Pancreas (tissue), 10 donors: ENCODE data around the gene MAPKAP1. TPM values are rescaled to one million over a fixed set of nuclear protein-coding genes. Genes with fewer than 3 reads are reported as not detected.

Experiments used
- ATAC-seq, 4 donors: fragments of 200-7000 bp; cut with Tn5 transposase; one replicate each; pipeline versions ENCODE4 v1.8.0 to v1.9.1; 2020; ENCODE audit warnings: mild to moderate bottlenecking in 4 of 4, moderate library complexity in 4 of 4
- DNase-seq, 6 donors: peaks; one replicate each; pipeline ENCODE4 v3.0.0-alpha.2; 2020
- FAIRE-seq: peaks from 2 replicates; lab custom pipeline; 2012; peaks lifted over from hg19 to GRCh38; lab: Jason Lieb, UNC
- H3K27ac ChIP-seq, 4 donors: fragments of 200-600 bp; sonication (generic); 1 replicate in 3 of 4; 2 replicates in 1 of 4; pipeline versions ENCODE4 v1.5.0 to v1.8.0; 2020
- H3K27me3 ChIP-seq, 4 donors: fragments of 200-600 bp; one replicate each; pipeline ENCODE4 v1.8.0; 2021
- H3K36me3 ChIP-seq, 3 donors: fragments of 200-600 bp; sonication (generic) in 1 of 3; one replicate each; pipeline versions ENCODE4 v1.5.0 to v1.8.0; 2020 to 2021
- H3K4me1 ChIP-seq, 3 donors: fragments of 200-600 bp; one replicate each; pipeline ENCODE4 v1.8.0; 2021
- H3K4me3 ChIP-seq, 4 donors: fragments of 200-600 bp; sonication (generic) in 2 of 4; one replicate each; pipeline versions ENCODE4 v1.5.0 to v1.8.0; 2020 to 2021
- H3K9me3 ChIP-seq, 4 donors: fragments of 200-600 bp; one replicate each; pipeline ENCODE4 v1.8.0; 2021
- WGBS, 2 donors: extraction: QIAGEN DNeasy Blood & Tissue Kit; methylation state at CpG; one replicate each; pipeline ENCODE4 v1.1.7; 2013; 5-methylcytosine and 5-hydroxymethylcytosine counted together
- intact Hi-C, 3 donors: fragments of 100-400 bp; cut with DNase I; formaldehyde crosslinking; loops; one replicate each; pipeline versions ENCODE4 v1.11.1 to v1.14.2; 2022
- polyA plus RNA-seq, 2 donors: library from polyadenylated mRNA; stranded (reverse); fragments of 200-250 nt; gene quantifications; one replicate each; pipeline ENCODE4 v1.2.3, GENCODE V29; 2013
- total RNA-seq, 6 donors: library from RNA; stranded (reverse); fragmentation: NEBNext Ultra II Directional in 4 of 6; extraction: Animal tissue kit (Norgen Biotek cat#: 25700) in 4 of 6; gene quantifications; one replicate each; pipeline versions ENCODE4 v1.2.1 to v1.2.4, GENCODE V29; 2021 to 2023
- TF ChIP-seq, protein P1 (sequence below), 4 donors: fragments of 200-600 bp; sonication (generic) in 3 of 4; IDR thresholded peaks; one replicate each; pipeline versions ENCODE4 v1.5.0 to v1.8.0; 2021; ENCODE audit warnings: antibody characterized with exemption in 4 of 4
- donor health status: healthy with polysubstance abuse.
- donor health status: DM: no; HTN: no; CAD: no; lungs with moderate emphysema.
- donor health status: DM: no; HTN: no; CAD: no.
- donor health status: control.
- donor health status: control.
- donor health status: Bipolar disorder and iron deficiency.
- donor health status: DM: yes; HTN: yes; CAD: no.
- donor health status: DM: no; HTN: no; CAD: no.
- donor health status: DM: no; HTN: no; CAD: no.
- donor health status: DM: yes; HTN: yes; CAD: no.

Gene MAPKAP1
- total and polyA plus RNA-seq, 8 donors = 18.7 to 42.0 (median 30.4) TPM

DNA sequence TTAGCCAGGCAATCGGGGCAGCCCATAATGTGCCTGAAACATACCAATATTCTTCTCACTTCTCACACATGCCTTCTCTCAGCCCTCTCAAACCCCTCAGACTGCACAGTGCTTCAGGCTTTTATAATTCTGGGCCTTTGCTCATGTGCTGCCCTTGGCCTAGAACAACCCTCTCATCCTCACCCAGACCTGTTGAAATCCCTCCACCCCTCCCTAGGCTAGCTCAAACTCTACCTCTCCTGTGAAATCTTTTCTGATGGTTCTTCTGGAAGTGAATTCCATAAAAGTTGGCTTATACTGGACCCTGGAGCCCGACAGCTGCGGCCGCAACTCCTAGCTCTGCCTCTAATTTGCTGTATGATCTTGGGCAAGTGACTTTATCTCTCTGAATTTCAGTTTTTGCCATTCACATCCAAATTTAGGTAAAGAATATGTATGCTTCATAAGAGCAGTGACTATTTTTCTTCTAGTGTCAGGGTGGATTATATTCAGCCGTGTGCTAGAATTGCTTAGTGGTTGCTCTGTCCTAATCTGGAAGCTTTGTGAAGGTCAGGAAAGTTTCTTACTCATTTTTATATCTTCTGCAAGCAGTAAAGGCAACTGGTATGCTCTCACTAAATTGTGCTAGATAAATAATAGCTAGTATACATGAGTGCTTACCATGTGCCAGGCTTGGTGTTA is 221.4 kb downstream of the MAPKAP1 start:
- H3K9me3 ChIP-seq = no peaks in the 10 kb centered on the region
- WGBS, 2 donors = 93 to 95% methylated on average over 5 of the region's 5 CpGs
- intact Hi-C loops = no loop called here
- H3K4me3 ChIP-seq = no peak overlapping the region
- TF ChIP-seq, protein P1, sequence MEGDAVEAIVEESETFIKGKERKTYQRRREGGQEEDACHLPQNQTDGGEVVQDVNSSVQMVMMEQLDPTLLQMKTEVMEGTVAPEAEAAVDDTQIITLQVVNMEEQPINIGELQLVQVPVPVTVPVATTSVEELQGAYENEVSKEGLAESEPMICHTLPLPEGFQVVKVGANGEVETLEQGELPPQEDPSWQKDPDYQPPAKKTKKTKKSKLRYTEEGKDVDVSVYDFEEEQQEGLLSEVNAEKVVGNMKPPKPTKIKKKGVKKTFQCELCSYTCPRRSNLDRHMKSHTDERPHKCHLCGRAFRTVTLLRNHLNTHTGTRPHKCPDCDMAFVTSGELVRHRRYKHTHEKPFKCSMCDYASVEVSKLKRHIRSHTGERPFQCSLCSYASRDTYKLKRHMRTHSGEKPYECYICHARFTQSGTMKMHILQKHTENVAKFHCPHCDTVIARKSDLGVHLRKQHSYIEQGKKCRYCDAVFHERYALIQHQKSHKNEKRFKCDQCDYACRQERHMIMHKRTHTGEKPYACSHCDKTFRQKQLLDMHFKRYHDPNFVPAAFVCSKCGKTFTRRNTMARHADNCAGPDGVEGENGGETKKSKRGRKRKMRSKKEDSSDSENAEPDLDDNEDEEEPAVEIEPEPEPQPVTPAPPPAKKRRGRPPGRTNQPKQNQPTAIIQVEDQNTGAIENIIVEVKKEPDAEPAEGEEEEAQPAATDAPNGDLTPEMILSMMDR (IDR thresholded peaks at IDR 0.05) = no peak
- no peaks in the 10 kb centered on the region for H3K27me3 ChIP-seq
- H3K27ac ChIP-seq = peak overlapping the region in 2 of 4 donors; percentile 69 to 76
- H3K4me1 ChIP-seq = no peaks in the 10 kb centered on the region
- no peaks in the 10 kb centered on the region for H3K36me3 ChIP-seq
- FAIRE-seq (no peak), ATAC-seq (no peak), DNase-seq (no peak)

DNA sequence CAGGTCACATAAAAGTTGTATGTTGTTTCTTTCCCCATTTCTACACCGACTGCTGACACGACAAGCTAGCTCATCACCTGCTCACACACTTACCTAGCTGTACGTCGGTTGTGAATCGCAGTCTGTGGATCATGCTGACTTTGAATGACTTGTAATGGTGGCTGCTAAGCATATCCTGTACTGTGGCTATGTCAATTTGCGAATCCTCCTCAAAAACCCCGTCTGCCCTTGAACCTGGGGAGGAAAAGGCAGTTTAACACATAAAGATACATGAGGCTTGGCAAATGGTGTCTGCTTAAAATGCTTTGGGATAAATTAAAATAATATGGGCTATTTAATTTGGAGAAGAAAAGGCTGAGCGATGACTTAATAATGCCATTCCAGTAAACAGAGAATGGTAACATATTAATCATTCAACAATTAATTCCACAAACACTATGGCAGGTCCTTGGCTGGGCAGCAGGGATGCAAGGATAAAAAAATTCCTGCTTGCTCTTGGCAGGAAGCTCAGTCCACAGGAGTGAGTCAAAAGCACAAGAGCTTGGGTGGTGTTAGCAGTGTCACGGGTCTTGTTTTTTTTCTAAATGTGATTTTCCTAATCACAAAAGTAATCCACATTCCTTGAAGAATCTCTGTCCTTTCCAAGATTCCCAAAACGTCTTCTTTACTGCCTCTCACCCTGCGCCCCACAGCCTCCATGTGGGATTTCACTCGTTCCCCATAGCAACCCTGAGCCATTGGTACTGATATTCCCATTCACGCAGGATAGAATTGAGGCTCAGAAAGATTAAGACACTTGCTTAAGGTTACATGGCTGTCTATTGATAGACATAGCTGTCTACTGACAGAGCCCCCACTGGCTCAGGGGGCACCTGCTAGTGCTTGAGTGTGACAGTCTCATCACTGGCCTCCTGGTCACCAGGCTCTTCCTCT is 222.4 kb downstream of the MAPKAP1 start:
- Histone ChIP-seq H3K9me3 (no peaks in the 10 kb centered on the region), H3K27me3 (no peaks in the 10 kb centered on the region), H3K4me3 (no peak overlapping the region), H3K36me3 (no peaks in the 10 kb centered on the region), H3K27ac (peak overlapping the region in 2 of 4 donors; percentile 69 to 76), H3K4me1 (no peaks in the 10 kb centered on the region)
- ATAC-seq (peak; percentile 80 to 94 (median 84)), FAIRE-seq (no peak), DNase-seq (peak in 3 of 6 donors; percentile 23 to 34 (median 26))
- 74 to 77% methylated on average over 13 of the region's 13 CpGs for WGBS, 2 donors
- TF ChIP-seq, protein P1 (IDR thresholded peaks at IDR 0.05) = no peak
- intact Hi-C loops = no loop called here

DNA sequence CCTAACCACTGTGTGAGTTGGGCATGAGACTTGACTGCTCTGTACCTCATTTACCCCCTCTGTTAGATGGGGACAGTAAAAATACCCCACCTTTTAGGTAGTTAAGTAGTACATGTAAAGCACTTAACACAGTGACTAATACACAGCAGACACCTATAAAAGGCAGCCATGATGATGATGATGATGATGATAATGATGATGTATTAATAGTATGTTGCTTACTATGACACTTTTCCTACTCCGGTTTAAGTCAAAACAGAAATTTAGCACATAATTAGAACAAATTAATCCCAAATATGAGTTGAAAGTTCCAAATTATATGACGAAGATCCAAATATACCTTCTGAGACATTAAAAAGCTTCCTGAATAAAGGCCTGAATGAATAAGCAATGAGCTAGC is 223.3 kb downstream of the MAPKAP1 start:
- 92 to 96% methylated on average over 2 of the region's 2 CpGs for WGBS, 2 donors
- DNase-seq (no peak), FAIRE-seq (no peak), ATAC-seq (no peak)
- TF ChIP-seq, protein P1 (IDR thresholded peaks at IDR 0.05) = no peak
- intact Hi-C loops = no loop called here
- H3K4me3 ChIP-seq = no peak overlapping the region
- no peaks in the 10 kb centered on the region for H3K4me1 ChIP-seq
- H3K27me3 ChIP-seq = no peaks in the 10 kb centered on the region
- no peaks in the 10 kb centered on the region for H3K36me3 ChIP-seq
- no peaks in the 10 kb centered on the region for H3K9me3 ChIP-seq
- peak overlapping the region in 1 of 4 donors; percentile 24 for H3K27ac ChIP-seq

DNA sequence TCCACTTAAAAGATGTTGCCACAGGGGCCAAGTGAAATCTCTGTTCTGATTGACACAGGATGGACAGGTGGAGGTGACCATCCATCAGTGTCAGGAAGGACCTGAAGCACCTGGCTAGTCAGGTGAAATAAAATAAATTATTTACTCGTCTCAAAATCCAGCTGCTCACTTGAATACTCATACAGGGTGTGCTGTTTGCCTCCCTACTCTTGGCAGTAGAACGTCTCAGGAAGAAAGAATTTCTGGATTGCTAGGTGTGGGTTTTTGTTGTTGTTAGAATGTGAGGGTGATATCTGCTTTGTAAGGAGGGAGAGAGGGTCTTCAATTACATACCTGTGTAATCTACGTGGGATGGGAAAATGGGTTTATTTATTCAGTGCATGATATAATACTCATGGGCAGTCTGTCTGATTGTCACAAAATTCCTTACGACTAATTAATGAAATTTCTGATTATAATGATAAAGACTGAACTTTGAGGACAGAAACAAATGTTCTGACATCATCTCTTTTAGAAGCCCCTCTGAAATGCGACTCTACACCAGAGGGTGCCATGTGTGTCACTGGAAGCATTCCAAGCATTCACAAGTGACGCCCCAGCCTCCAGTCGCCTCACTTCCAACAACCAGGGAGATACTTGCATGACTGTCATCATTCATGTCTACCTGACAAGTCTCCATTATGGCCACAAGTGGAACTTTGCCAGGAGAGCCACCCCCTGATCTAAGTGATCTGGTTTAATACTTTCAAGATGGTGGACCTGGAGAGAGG is 227.0 kb downstream of the MAPKAP1 start:
- intact Hi-C loops = no loop called here
- ATAC-seq (no peak), FAIRE-seq (no peak)

More for the DNA sequence above, 227.0 kb downstream of the MAPKAP1 start:
- 88 to 90% methylated on average over 7 of the region's 7 CpGs for WGBS, 2 donors
- DNase-seq = no peak
- H3K4me3 ChIP-seq = no peak overlapping the region
- H3K4me1 ChIP-seq = no peaks in the 10 kb centered on the region
- H3K36me3 ChIP-seq = no peaks in the 10 kb centered on the region
- H3K27me3 ChIP-seq = no peaks in the 10 kb centered on the region
- H3K9me3 ChIP-seq = no peaks in the 10 kb centered on the region
- no peak overlapping the region for H3K27ac ChIP-seq
- TF ChIP-seq, protein P1 (IDR thresholded peaks at IDR 0.05) = no peak
